SK-N-SH (cell line): Measurements from ENCODE around the gene GSTCD. TPM values are rescaled to one million over a fixed set of nuclear protein-coding genes. Genes with fewer than 3 reads are reported as not detected.

ENCODE experiments used
- CTCF ChIA-PET: fragments of 300-600, 350-600 bp; formaldehyde crosslinking; extraction: SDS; loops from one replicate; lab custom pipeline; 2021; lab: Yijun Ruan, JAX
- POLR2A ChIA-PET: fragments of 350-600 bp; sonication (Branson Sonifier 250); formaldehyde crosslinking; extraction: SDS; loops from one replicate; lab custom pipeline; 2020; ENCODE audit warnings: antibody characterized with exemption, inconsistent platforms; lab: Yijun Ruan, JAX
- DNase-seq: peaks from one replicate; pipeline ENCODE4 v3.0.0; 2012
- H2AFZ ChIP-seq: fragments of 200-600 bp; sonication (generic); 2 replicates; pipeline ENCODE4 v1.8.1; 2016; ENCODE audit warnings: antibody characterized with exemption, mild to moderate bottlenecking, low read depth
- H3F3A ChIP-seq: fragments of 200-600 bp; sonication (generic); replicated peaks from 2 replicates; pipeline ENCODE3; 2016; ENCODE audit warnings: antibody characterized with exemption, mild to moderate bottlenecking; ENCODE audit not compliant: insufficient read depth
- H3K27ac ChIP-seq, 2 experiments: fragments of 200-500 bp in 1 of 2; fragments of 200-600 bp in 1 of 2; sonication (Bioruptor generic) in 1 of 2; sonication (generic), shearing (Covaris generic) in 1 of 2; 2 replicates each; pipeline versions ENCODE4 v1.5.1 to v1.6.1; 2014 to 2016; ENCODE audit warnings: low read depth in 2 of 2, inconsistent platforms in 1 of 2, low read length in 1 of 2, mild to moderate bottlenecking in 1 of 2, mixed read lengths in 1 of 2
- H3K27me3 ChIP-seq: fragments of 200-600 bp; sonication (generic), shearing (Covaris generic); 2 replicates; pipeline ENCODE4 v1.6.1; 2016; ENCODE audit warnings: mixed run types; ENCODE audit not compliant: insufficient read depth
- H3K36me3 ChIP-seq, 2 experiments: fragments of 200-500 bp in 1 of 2; fragments of 200-600 bp in 1 of 2; sonication (Bioruptor generic) in 1 of 2; sonication (generic) in 1 of 2; replicated peaks in 1 of 2; 2 replicates each; pipeline versions ENCODE3 to v1.5.1; 2014 to 2016; ENCODE audit warnings: low read length in 1 of 2, mild to moderate bottlenecking in 1 of 2; ENCODE audit not compliant: insufficient read depth in 2 of 2, control insufficient read depth in 1 of 2
- H3K4me1 ChIP-seq, 2 experiments: fragments of 200-500 bp in 1 of 2; fragments of 200-600 bp in 1 of 2; sonication (Bioruptor generic) in 1 of 2; sonication (generic), shearing (Covaris generic) in 1 of 2; 2 replicates each; pipeline versions ENCODE4 v1.5.1 to v1.6.1; 2014 to 2016; ENCODE audit warnings: low read depth in 1 of 2, low read length in 1 of 2, mixed run types in 1 of 2; ENCODE audit not compliant: insufficient read depth in 2 of 2, control insufficient read depth in 1 of 2
- H3K4me2 ChIP-seq: fragments of 200-600 bp; sonication (generic), shearing (Covaris generic); 2 replicates; pipeline ENCODE4 v1.6.1; 2017; ENCODE audit warnings: mixed run types
- H3K4me3 ChIP-seq, 2 experiments: fragments of 200-500 bp in 1 of 2; fragments of 200-600 bp in 1 of 2; sonication (Bioruptor generic) in 1 of 2; sonication (generic), shearing (Covaris generic) in 1 of 2; 2 replicates each; pipeline versions ENCODE4 v1.5.1 to v1.8.1; 2014 to 2016; ENCODE audit warnings: low read depth in 2 of 2, inconsistent platforms in 1 of 2, low read length in 1 of 2, mild to moderate bottlenecking in 1 of 2, mixed read lengths in 1 of 2, moderate library complexity in 1 of 2
- H3K79me2 ChIP-seq: fragments of 200-600 bp; sonication (generic); 2 replicates; pipeline ENCODE4 v1.8.1; 2017; ENCODE audit warnings: mild to moderate bottlenecking; ENCODE audit not compliant: insufficient read depth
- H3K9ac ChIP-seq: fragments of 200-600 bp; sonication (generic); 2 replicates; pipeline ENCODE4 v1.6.1; 2017; ENCODE audit warnings: mixed run types
- H3K9me2 ChIP-seq: fragments of 200-600 bp; sonication (generic); 2 replicates; pipeline ENCODE4 v1.6.1; 2017; ENCODE audit warnings: mixed run types
- H3K9me3 ChIP-seq: fragments of 200-600 bp; sonication (generic); 2 replicates; pipeline ENCODE4 v1.6.1; 2017; ENCODE audit warnings: mixed run types, mild to moderate bottlenecking, moderate library complexity
- H4K20me1 ChIP-seq: fragments of 200-600 bp; sonication (generic); 2 replicates; pipeline ENCODE4 v1.6.1; 2017; ENCODE audit warnings: mild to moderate bottlenecking, mixed run types; ENCODE audit not compliant: insufficient read depth
- FOSL2 ChIP-seq: IDR thresholded peaks from 2 replicates; pipeline ENCODE4 v1.4.0; 2012; ENCODE audit warnings: low read depth, mild to moderate bottlenecking, moderate library complexity, borderline replicate concordance
- GABPA ChIP-seq: IDR thresholded peaks from 2 replicates; pipeline ENCODE4 v1.4.0; 2012; ENCODE audit warnings: low read depth, mild to moderate bottlenecking
- GATA2 ChIP-seq: sonication (generic); formaldehyde crosslinking; IDR thresholded peaks from 2 replicates; pipeline ENCODE4 v1.5.0; 2020; ENCODE audit warnings: mild to moderate bottlenecking, missing genetic modification reagents
- JUND ChIP-seq: IDR thresholded peaks from 2 replicates; pipeline ENCODE4 v1.4.0; 2012
- MAX ChIP-seq: IDR thresholded peaks from 2 replicates; pipeline ENCODE4 v1.4.0; 2012; ENCODE audit warnings: low read depth
- NFIC ChIP-seq: IDR thresholded peaks from 2 replicates; pipeline ENCODE4 v1.4.0; 2012; ENCODE audit warnings: borderline replicate concordance
- NRF1 ChIP-seq: IDR thresholded peaks from 2 replicates; pipeline ENCODE4 v1.6.1; 2012; ENCODE audit warnings: low read depth, mild to moderate bottlenecking, low read length
- PBX3 ChIP-seq: IDR thresholded peaks from 2 replicates; pipeline ENCODE4; 2012
- POLR2AphosphoS5 ChIP-seq: IDR thresholded peaks from 2 replicates; pipeline ENCODE4 v1.6.1; 2012; ENCODE audit warnings: low read depth, low read length
- RCOR1 ChIP-seq: fragments of 150-350 bp; IDR thresholded peaks from 2 replicates; pipeline ENCODE4 v1.6.1; 2017; ENCODE audit warnings: antibody characterized with exemption, low read length
- REST ChIP-seq: IDR thresholded peaks from 2 replicates; pipeline ENCODE4 v1.6.1; 2012; ENCODE audit warnings: mild to moderate bottlenecking, low read depth, low read length, moderate library complexity
- SMC3 ChIP-seq: IDR thresholded peaks from 2 replicates; pipeline ENCODE4 v1.6.1; 2012; ENCODE audit warnings: low read depth, low read length, improper control_type of control experiment
- TCF12 ChIP-seq: IDR thresholded peaks from 2 replicates; pipeline ENCODE4 v1.4.0; 2012
- USF1 ChIP-seq: IDR thresholded peaks from 2 replicates; pipeline ENCODE4 v1.4.0; 2012; ENCODE audit warnings: low read depth, borderline replicate concordance
- YY1 ChIP-seq: IDR thresholded peaks from 2 replicates; pipeline ENCODE4 v1.4.0; 2012; ENCODE audit warnings: low read depth, mild to moderate bottlenecking
- ZBTB33 ChIP-seq: IDR thresholded peaks from 2 replicates; pipeline ENCODE4 v1.4.0; 2012; ENCODE audit warnings: low read depth, borderline replicate concordance
- WGBS: methylation state at CpG from one replicate; pipeline ENCODE4 v1.1.6; 2017; ENCODE audit warnings: low lambda C conversion rate; 5-methylcytosine and 5-hydroxymethylcytosine counted together
- polyA plus RNA-seq, 3 experiments: library from polyadenylated mRNA; depleted of rRNA; stranded (reverse); fragments of >200 nt; gene quantifications; 2 replicates each; pipeline ENCODE4 v1.2.3, GENCODE V29; 2012

Gene GSTCD
- polyA plus RNA-seq, 1 of the 3 experiments (the other 2 are of a cell fraction), result 4.8 TPM

GRCh38 chr4:105765690-105766407 is 57.3 kb downstream of the GSTCD start:
- Histone ChIP-seq H3K27ac (peak overlapping the region; percentile 22 to 43; a peak in 3 of 4 replicates), H3K9me3 (peaks cover 1% of the 10 kb centered on the region; the same call in 1 of the 2 replicates), H3K4me1 (no peaks in the 10 kb centered on the region; a peak in 1 of 4 replicates), H2AFZ (no peak overlapping the region), H3K27me3 (no peaks in the 10 kb centered on the region), H3K4me3 (no peak overlapping the region), H3K79me2 (peaks cover 1% of the 10 kb centered on the region; the same call in 1 of the 2 replicates), H3F3A (peaks cover 14% of the 10 kb centered on the region), H3K9me2 (no peaks in the 10 kb centered on the region), H3K36me3 (peaks cover 0 to 7% of the 10 kb centered on the region in 2 experiments), H3K9ac (no peak overlapping the region), H4K20me1 (no peaks in the 10 kb centered on the region), H3K4me2 (no peak overlapping the region)
- ChIA-PET POLR2A (no interaction called here), CTCF (no interaction called here)
- 78% methylated on average over 6 of the region's 6 CpGs for WGBS
- DNase-seq, result no peak
- TF ChIP-seq JUND (peak; percentile 77), USF1 (peak; percentile 71; the same call in 1 of the 2 replicates), NRF1 (no peak), TCF12 (peak; percentile 80), NFIC (peak; percentile 54; the same call in 1 of the 2 replicates), GATA2 (no peak), FOSL2 (peak; percentile 79), YY1 (no peak), POLR2AphosphoS5 (peak; percentile 43; the same call in 1 of the 2 replicates), PBX3 (peak; percentile 79), GABPA (no peak), MAX (peak; percentile 31; the same call in 1 of the 2 replicates)

- Histone ChIP-seq H4K20me1 (no peaks in the 10 kb centered on the region), H3K9me2 (no peaks in the 10 kb centered on the region), H3K4me3 (no peak overlapping the region), H3F3A (peaks cover 14% of the 10 kb centered on the region), H3K9ac (no peak overlapping the region), H3K36me3 (peaks cover 0 to 7% of the 10 kb centered on the region in 2 experiments), H3K27me3 (no peaks in the 10 kb centered on the region), H3K9me3 (peaks cover 9% of the 10 kb centered on the region; the same call in 1 of the 2 replicates), H3K27ac (no peak overlapping the region), H2AFZ (no peak overlapping the region), H3K4me1 (no peaks in the 10 kb centered on the region; a peak in 1 of 4 replicates), H3K4me2 (no peak overlapping the region), H3K79me2 (peaks cover 4% of the 10 kb centered on the region; the same call in 1 of the 2 replicates)
- ChIA-PET POLR2A (no interaction called here), CTCF (no interaction called here)
- no peak for DNase-seq
- WGBS, result 91% methylated on average over 2 of the region's 2 CpGs
- TF ChIP-seq MAX (no peak), REST (no peak), PBX3 (no peak), YY1 (no peak), ZBTB33 (no peak), SMC3 (no peak), RCOR1 (no peak)
These were observed 59.0 kb downstream of the GSTCD start for GRCh38 chr4:105767579-105767978.
